Sciatic nerve (tissue), 2 donors: ENCODE data around the gene SDHAF1. TPM values are rescaled to one million over a fixed set of nuclear protein-coding genes. Genes with fewer than 3 reads are reported as not detected.
"Not testable (repeated sequence)": the region's sequence is repeated elsewhere in the genome, so short reads cannot be mapped to it uniquely, and the experiment has no call there.

Source experiments
- ATAC-seq: fragments of 200-7000 bp; cut with Tn5 transposase; one replicate; pipeline ENCODE4 v1.9.1; 2020; ENCODE audit warnings: mild to moderate bottlenecking, moderate library complexity
- DNase-seq: peaks from one replicate; pipeline ENCODE4 v3.0.0-alpha.2; 2020; ENCODE audit warnings: low spot score
- intact Hi-C: fragments of 100-400 bp; cut with DNase I; formaldehyde crosslinking; loops from one replicate; pipeline ENCODE4 v1.14.2; 2022
- total RNA-seq: library from RNA; stranded (reverse); fragmentation: NEBNext Ultra II Directional; extraction: Animal tissue kit (Norgen Biotek cat#: 25700); gene quantifications from one replicate; pipeline ENCODE4 v1.2.1, GENCODE V29; 2021
- donor health status: DM: no; HTN: no; CAD: no.
- donor health status: DM: no; HTN: no; CAD: no.

SDHAF1 gene
- total RNA-seq, 1 donor from 2014 or later: 17.0 TPM

- intact Hi-C loops: no loop called here
- no peak for DNase-seq
- ATAC-seq: no peak
Observed at GRCh38 chr19:36010402-36010801, 15.4 kb downstream of the SDHAF1 start.

GRCh38 chr19:36013280-36014011 lies 18.5 kb downstream of the SDHAF1 start:
- no peak for DNase-seq
- no peak for ATAC-seq
- intact Hi-C loops: no loop called here

- DNase-seq: peak; percentile 100
- ATAC-seq: peak; percentile 98
- intact Hi-C loops: no loop called here
Observed at GRCh38 chr19:36014012-36014924, 19.3 kb downstream of the SDHAF1 start, which contains the start of gene ALKBH6. Gene ALKBH6 (minus strand): TSS chr19:36014213. CDS start chr19:36013397, 816 bp downstream.

- intact Hi-C loops: no loop called here
- DNase-seq (no peak), ATAC-seq (no peak)
Observed at GRCh38 chr19:36019061-36019670, 24.2 kb downstream of the SDHAF1 start.

GRCh38 chr19:36023432-36023831 lies 28.4 kb downstream of the SDHAF1 start:
- intact Hi-C loops: no loop called here
- DNase-seq: no peak
- ATAC-seq: no peak

- no peak for ATAC-seq
- intact Hi-C loops: no loop called here
- no peak for DNase-seq
Observed at GRCh38 chr19:36025541-36025940, 30.6 kb downstream of the SDHAF1 start.

GRCh38 chr19:36026091-36026876 lies 31.3 kb downstream of the SDHAF1 start:
- DNase-seq (no peak), ATAC-seq (no peak)
- intact Hi-C loops: no loop called here

GRCh38 chr19:36027696-36028095 lies 32.7 kb downstream of the SDHAF1 start:
- DNase-seq: no peak

GRCh38 chr19:36028313-36029041 lies 33.5 kb downstream of the SDHAF1 start:
- DNase-seq (no peak), ATAC-seq (no peak)
- intact Hi-C loops: no loop called here

More at GRCh38 chr19:36027696-36028095, 32.7 kb downstream of the SDHAF1 start:
- no peak for ATAC-seq
- intact Hi-C loops: no loop called here

GRCh38 chr19:36030264-36031148 lies 35.5 kb downstream of the SDHAF1 start:
- no peak for DNase-seq
- ATAC-seq: no peak
- intact Hi-C loops: no loop called here

- ATAC-seq (no peak), DNase-seq (no peak)
- intact Hi-C loops: no loop called here
Observed at GRCh38 chr19:36031308-36031707, 36.3 kb downstream of the SDHAF1 start.

- DNase-seq: peak; percentile 89
- intact Hi-C loops: no loop called here
- ATAC-seq: peak; percentile 94
Observed at GRCh38 chr19:36032251-36033104, 37.5 kb downstream of the SDHAF1 start, which contains the start of gene CLIP3. Gene CLIP3 (minus strand): TSS chr19:36032873. CDS start chr19:36032357, 516 bp downstream.

GRCh38 chr19:36040495-36040894 lies 45.5 kb downstream of the SDHAF1 start:
- no peak for ATAC-seq
- no peak for DNase-seq
- intact Hi-C loops: no loop called here

- intact Hi-C loops: not testable (repeated sequence)
Observed at GRCh38 chr19:36041092-36041491, 46.1 kb downstream of the SDHAF1 start.

GRCh38 chr19:36041831-36042230 lies 46.8 kb downstream of the SDHAF1 start:
- DNase-seq (no peak), ATAC-seq (peak; percentile 69)

More at GRCh38 chr19:36041092-36041491, 46.1 kb downstream of the SDHAF1 start:
- DNase-seq, ATAC-seq: not testable (repeated sequence)

GRCh38 chr19:36043952-36044351 lies 49.0 kb downstream of the SDHAF1 start:
- intact Hi-C loops: no loop called here
- no peak for ATAC-seq
- DNase-seq: no peak

More at GRCh38 chr19:36041831-36042230, 46.8 kb downstream of the SDHAF1 start:
- intact Hi-C loops: no loop called here
